Astrocyte (in vitro differentiated cells and primary cell): ENCODE measurements around the gene TGM3.

ENCODE experiments used
- EZH2 ChIP-seq: IDR thresholded peaks from 2 replicates; pipeline ENCODE4 v1.6.1; 2012; ENCODE audit warnings: mild to moderate bottlenecking, low read length, inconsistent platforms; ENCODE audit not compliant: insufficient read depth
- TF ChIP-seq, protein P1 (sequence below): IDR thresholded peaks from 2 replicates; pipeline ENCODE4 v1.5.1; 2011; ENCODE audit warnings: low read depth, mild to moderate bottlenecking, inconsistent platforms, low read length, moderate library complexity; ENCODE audit not compliant: insufficient read depth

DNA sequence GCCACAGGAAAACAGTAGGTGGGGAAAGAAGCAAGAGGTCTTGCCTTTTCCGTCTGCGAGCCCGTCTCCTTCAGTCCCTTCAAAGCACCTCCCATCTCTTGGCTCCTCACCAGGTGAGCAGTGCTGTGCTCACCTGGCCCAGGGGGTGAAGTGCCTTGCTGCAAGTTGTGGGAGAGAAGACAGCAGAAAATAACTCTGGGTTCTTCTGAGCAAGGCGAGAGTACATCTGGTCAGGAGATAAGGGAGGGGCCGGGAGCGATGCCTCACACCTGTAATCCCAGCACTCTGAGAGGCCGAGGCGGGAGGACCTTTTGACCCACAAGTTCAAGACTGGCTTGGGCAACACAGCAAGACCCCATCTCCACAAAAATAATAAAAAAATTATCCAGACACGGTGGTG, 35.6 kb upstream of the TGM3 start:
- TF ChIP-seq, protein P1, sequence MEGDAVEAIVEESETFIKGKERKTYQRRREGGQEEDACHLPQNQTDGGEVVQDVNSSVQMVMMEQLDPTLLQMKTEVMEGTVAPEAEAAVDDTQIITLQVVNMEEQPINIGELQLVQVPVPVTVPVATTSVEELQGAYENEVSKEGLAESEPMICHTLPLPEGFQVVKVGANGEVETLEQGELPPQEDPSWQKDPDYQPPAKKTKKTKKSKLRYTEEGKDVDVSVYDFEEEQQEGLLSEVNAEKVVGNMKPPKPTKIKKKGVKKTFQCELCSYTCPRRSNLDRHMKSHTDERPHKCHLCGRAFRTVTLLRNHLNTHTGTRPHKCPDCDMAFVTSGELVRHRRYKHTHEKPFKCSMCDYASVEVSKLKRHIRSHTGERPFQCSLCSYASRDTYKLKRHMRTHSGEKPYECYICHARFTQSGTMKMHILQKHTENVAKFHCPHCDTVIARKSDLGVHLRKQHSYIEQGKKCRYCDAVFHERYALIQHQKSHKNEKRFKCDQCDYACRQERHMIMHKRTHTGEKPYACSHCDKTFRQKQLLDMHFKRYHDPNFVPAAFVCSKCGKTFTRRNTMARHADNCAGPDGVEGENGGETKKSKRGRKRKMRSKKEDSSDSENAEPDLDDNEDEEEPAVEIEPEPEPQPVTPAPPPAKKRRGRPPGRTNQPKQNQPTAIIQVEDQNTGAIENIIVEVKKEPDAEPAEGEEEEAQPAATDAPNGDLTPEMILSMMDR: no peak
- no peak for TF ChIP-seq EZH2
